ENCODE data around the gene PEX7. TPM values are rescaled to one million over a fixed set of nuclear protein-coding genes. Genes with fewer than 3 reads are reported as not detected.

Gene PEX7, protein sequence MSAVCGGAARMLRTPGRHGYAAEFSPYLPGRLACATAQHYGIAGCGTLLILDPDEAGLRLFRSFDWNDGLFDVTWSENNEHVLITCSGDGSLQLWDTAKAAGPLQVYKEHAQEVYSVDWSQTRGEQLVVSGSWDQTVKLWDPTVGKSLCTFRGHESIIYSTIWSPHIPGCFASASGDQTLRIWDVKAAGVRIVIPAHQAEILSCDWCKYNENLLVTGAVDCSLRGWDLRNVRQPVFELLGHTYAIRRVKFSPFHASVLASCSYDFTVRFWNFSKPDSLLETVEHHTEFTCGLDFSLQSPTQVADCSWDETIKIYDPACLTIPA
- 10 to 100 TPM in 1 of 4 donors, 1 to 10 TPM in 3; 5.0 to 10.7 (median 8.8) TPM for total RNA-seq

DNA sequence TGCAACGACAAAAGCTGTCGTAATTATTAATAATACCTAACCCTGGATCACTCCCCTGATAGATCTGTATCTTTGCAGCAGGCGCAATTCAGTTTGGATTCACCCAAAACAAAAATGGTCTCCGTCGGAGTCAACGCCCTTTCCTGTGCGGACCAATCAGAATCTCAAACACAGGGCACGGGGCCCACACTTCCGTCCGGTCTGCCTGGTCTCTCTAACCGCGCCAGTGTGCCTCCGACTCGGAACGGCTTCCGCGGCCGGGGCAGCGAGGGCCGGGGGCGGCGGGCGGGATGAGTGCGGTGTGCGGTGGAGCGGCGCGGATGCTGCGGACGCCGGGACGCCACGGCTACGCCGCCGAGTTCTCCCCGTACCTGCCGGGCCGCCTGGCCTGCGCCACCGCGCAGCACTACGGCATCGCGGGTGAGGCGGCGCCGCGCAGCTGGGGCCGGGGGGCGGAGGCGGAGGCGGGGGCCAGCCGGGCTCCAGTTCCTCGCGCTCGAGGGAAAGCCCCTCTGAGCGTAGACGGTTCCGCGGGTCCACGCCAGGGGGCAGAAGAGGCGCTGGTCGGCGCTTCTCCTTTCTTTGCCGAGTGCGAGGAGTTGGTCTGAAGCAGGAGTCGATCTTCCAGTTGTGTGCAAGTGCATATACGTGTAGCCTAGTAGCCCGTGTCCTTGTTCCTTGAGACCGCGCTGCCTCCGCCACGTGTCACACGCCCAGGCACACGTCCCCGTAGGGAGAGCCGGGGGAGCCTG, at the start of gene PEX7:
TSS of gene PEX7 (plus strand) at position 217 of the 752 bp plus-strand sequence. CDS start at position 291, 74 bp downstream.
- H3K4me3 ChIP-seq, result peak within 1 kb of the TSS; percentile 63 to 96 (median 71)
- no peaks in the 10 kb centered on the region for H3K9me3 ChIP-seq
- H3K27ac ChIP-seq, result peak within 1 kb of the TSS; percentile 89 to 94 (median 92)
- WGBS, 2 donors, result 0% methylated on average over 37 to 68 of the region's 78 CpGs
- peak in 1 of 2 donors; percentile 55 for TF ChIP-seq POLR2A (IDR thresholded peaks at IDR 0.05)
- TF ChIP-seq EP300 (IDR thresholded peaks at IDR 0.05), result peak in 1 of 2 donors; percentile 51
- TF ChIP-seq, protein P1, sequence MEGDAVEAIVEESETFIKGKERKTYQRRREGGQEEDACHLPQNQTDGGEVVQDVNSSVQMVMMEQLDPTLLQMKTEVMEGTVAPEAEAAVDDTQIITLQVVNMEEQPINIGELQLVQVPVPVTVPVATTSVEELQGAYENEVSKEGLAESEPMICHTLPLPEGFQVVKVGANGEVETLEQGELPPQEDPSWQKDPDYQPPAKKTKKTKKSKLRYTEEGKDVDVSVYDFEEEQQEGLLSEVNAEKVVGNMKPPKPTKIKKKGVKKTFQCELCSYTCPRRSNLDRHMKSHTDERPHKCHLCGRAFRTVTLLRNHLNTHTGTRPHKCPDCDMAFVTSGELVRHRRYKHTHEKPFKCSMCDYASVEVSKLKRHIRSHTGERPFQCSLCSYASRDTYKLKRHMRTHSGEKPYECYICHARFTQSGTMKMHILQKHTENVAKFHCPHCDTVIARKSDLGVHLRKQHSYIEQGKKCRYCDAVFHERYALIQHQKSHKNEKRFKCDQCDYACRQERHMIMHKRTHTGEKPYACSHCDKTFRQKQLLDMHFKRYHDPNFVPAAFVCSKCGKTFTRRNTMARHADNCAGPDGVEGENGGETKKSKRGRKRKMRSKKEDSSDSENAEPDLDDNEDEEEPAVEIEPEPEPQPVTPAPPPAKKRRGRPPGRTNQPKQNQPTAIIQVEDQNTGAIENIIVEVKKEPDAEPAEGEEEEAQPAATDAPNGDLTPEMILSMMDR (IDR thresholded peaks at IDR 0.05), result peak; percentile 43 to 80 (median 66)
- H3K4me1 ChIP-seq, result peaks cover 0 to 12% (median 0%) of the 10 kb centered on the region in 4 donors
- no peaks in the 10 kb centered on the region for H3K27me3 ChIP-seq
- peak; percentile 84 to 90 for DNase-seq (ENCODE audit: low spot score in 2 of 2)
- H3K36me3 ChIP-seq, result peaks cover 0 to 22% (median 0%) of the 10 kb centered on the region in 3 donors

DNA sequence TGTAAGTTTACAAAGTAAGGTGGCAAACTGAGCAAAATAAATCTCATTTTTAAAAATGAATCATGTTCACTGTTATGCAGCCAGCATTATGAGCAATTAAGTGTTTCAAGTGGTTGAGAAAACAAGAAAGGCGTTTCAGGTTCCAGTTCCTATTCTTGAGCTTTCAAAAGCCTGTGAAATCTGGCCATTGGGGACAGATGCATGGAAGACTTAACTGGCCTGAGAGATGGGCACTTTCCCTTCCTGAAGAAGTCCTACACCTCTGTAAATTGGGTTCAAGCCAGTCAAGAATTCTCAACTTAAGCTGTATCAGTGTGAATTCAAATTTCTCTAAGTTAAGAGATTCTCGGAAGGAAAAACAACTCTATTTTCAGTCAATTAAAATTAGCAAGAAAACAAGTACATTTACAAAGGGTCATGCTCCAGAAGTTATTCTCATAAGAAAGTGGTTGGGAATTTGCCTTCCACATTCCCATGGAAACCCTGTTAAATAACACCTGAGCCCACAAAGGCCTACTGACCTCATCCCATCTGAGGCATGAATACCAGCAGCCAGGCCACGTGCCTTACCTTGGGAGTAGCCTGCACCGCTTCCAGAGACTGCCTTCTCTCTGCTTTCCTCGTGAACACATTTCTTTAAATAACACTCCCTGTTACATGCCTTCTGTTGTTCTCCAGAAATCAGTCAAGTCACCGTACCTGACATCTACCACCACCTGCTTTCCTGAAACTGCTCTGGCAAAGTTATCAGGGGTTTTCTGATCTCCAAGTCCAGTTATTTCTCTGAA, 49.5 kb upstream of the PEX7 start:
- TF ChIP-seq, protein P1 (IDR thresholded peaks at IDR 0.05), result no peak
- TF ChIP-seq POLR2A (IDR thresholded peaks at IDR 0.05) (no peak), EP300 (IDR thresholded peaks at IDR 0.05) (no peak)
- Histone ChIP-seq H3K27ac (peak overlapping the region in 3 of 4 donors; percentile 18 to 62 (median 55)), H3K4me3 (no peak overlapping the region), H3K36me3 (no peaks in the 10 kb centered on the region), H3K9me3 (no peaks in the 10 kb centered on the region), H3K27me3 (no peaks in the 10 kb centered on the region), H3K4me1 (peaks cover 0 to 38% (median 18%) of the 10 kb centered on the region in 4 donors)
- 61 to 63% methylated on average over 6 of the region's 6 CpGs for WGBS, 2 donors
- peak; percentile 19 to 43 for DNase-seq (ENCODE audit: low spot score in 2 of 2)

DNA sequence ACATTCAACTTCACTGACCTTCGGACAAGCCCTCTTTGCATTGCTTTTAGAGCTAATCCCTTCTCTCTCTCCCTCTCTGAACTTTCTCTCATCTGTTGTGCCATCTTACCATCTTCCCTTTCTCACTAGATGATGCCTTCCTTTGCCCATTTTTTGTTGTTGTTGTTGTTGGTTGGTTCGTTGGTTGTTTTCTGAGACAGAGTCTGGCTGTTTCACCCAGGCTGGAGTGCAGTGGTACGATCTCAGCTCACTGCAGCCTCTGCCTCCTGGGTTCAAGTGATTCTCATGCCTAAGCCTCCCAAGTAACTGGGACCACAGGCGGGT, 49.0 kb upstream of the PEX7 start:
- no peaks in the 10 kb centered on the region for H3K9me3 ChIP-seq
- H3K4me1 ChIP-seq, result peaks cover 0 to 38% (median 18%) of the 10 kb centered on the region in 4 donors
- no peak for DNase-seq (ENCODE audit: low spot score in 2 of 2)
- H3K27me3 ChIP-seq, result no peaks in the 10 kb centered on the region
- TF ChIP-seq EP300 (IDR thresholded peaks at IDR 0.05) (no peak), POLR2A (IDR thresholded peaks at IDR 0.05) (no peak)
- TF ChIP-seq, protein P1 (IDR thresholded peaks at IDR 0.05), result no peak
- H3K4me3 ChIP-seq, result no peak overlapping the region
- WGBS, 2 donors, result 90 to 92% methylated on average over 4 of the region's 4 CpGs
- peak overlapping the region in 3 of 4 donors; percentile 18 to 62 (median 55) for H3K27ac ChIP-seq
- no peaks in the 10 kb centered on the region for H3K36me3 ChIP-seq

DNA sequence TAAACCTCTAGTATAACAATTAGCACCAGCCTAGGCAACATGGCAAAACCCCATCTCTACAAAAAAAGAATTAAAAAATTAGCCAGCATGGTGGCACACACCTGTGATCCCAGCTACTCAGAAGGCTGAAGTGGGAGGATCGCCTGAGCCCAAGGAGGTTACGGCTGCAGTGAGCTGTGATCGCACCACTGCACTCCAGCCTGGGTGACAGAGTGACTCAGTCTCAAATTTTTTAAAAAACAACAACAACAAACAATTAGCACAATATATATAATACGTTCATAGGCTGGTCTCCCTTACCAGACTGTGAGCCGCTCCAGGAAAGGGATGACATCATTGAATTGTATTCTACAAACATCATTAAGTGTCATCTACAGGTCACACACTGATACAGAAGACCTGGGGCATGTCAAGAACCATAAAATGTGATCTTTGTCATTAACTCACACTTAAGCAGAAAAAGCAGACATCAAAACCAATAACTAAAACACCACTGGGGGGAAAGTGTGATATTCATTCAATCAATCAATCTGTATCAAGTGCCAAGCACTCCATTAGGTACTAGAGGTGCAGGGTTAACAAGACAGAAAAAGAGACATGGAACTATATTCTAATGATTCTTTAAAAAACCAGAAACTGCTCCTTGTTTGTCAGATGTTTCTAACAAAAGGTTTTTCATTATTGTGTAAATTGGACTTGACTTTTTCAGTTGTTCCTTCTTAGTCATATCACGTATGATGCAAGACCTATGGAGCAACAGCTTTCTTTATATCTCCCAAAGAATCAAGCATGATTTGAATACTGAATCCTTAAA, 48.0 kb upstream of the PEX7 start:
- WGBS, 2 donors, result 59 to 64% methylated on average over 6 of the region's 6 CpGs
- H3K4me1 ChIP-seq, result peaks cover 0 to 38% (median 18%) of the 10 kb centered on the region in 4 donors
- H3K27ac ChIP-seq, result peak overlapping the region in 2 of 4 donors; percentile 55 to 62
- TF ChIP-seq EP300 (IDR thresholded peaks at IDR 0.05) (peak in 1 of 2 donors; percentile 45), POLR2A (IDR thresholded peaks at IDR 0.05) (no peak)
- H3K36me3 ChIP-seq, result no peaks in the 10 kb centered on the region
- H3K27me3 ChIP-seq, result no peaks in the 10 kb centered on the region
- no peak overlapping the region for H3K4me3 ChIP-seq
- DNase-seq (ENCODE audit: low spot score in 2 of 2), result no peak
- H3K9me3 ChIP-seq, result no peaks in the 10 kb centered on the region

DNA sequence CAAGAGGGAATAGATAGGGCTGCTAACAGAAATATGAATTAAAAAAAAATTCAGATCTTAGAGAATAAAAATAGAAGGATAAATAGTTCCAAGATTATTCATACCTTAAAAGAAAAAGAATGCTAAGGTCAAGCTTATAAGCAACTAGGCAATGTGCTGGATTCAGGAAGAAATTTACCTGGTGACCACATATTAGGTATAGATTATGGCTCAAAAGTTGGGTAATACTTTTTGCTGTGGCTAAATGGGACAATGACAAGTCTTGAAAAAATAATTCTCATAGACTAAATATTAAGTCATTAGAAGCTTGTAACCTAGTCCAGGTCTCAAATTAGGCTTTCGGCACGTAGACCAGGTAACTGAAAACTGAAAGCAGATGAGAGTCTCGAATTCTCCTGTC, 47.3 kb upstream of the PEX7 start:
- Histone ChIP-seq H3K27ac (no peak overlapping the region), H3K36me3 (no peaks in the 10 kb centered on the region), H3K4me3 (no peak overlapping the region), H3K27me3 (no peaks in the 10 kb centered on the region), H3K4me1 (peaks cover 0 to 38% (median 21%) of the 10 kb centered on the region in 4 donors), H3K9me3 (no peaks in the 10 kb centered on the region)
- 84 to 93% methylated on average over 3 of the region's 3 CpGs for WGBS, 2 donors
- TF ChIP-seq, protein P1 (IDR thresholded peaks at IDR 0.05), result no peak
- TF ChIP-seq POLR2A (IDR thresholded peaks at IDR 0.05) (no peak), EP300 (IDR thresholded peaks at IDR 0.05) (no peak)
- DNase-seq (ENCODE audit: low spot score in 2 of 2), result no peak

Measured in tibial nerve (tissue), 4 donors.